Measurements from ENCODE around the gene CD180. TPM values are rescaled to one million over a fixed set of nuclear protein-coding genes. Genes with fewer than 3 reads are reported as not detected.

The CD180 gene
- not detected for polyA plus RNA-seq (2013, experiment 1 of 4)
- not detected for polyA plus RNA-seq (2013, experiment 2 of 4)
- polyA plus RNA-seq (2013, experiment 3 of 4): not detected
- not detected for polyA plus RNA-seq (2013, experiment 4 of 4)

- no peak within 1 kb of the TSS for H3K4me3 ChIP-seq (ENCODE audit: insufficient read depth, low read depth, low read length)
- H3K27ac ChIP-seq (ENCODE audit: insufficient read depth, low read depth, low read length, poor library complexity, severe bottlenecking): no peak within 1 kb of the TSS
- H3K27me3 ChIP-seq (ENCODE audit: control insufficient read depth, insufficient read depth, low read length, poor library complexity, severe bottlenecking): no peaks in the 10 kb centered on the region
- H3K36me3 ChIP-seq (ENCODE audit: control insufficient read depth, insufficient read depth, low read length): no peaks in the 10 kb centered on the region
- H3K4me1 ChIP-seq (ENCODE audit: control insufficient read depth, insufficient read depth, low read length): no peaks in the 10 kb centered on the region
- 93 to 96% methylated on average over 5 of the region's 5 CpGs for WGBS, 2 experiments
- H3K9me3 ChIP-seq (ENCODE audit: control insufficient read depth, low read length): no peaks in the 10 kb centered on the region
Observed at GRCh38 chr5:67196537-67197059, at the start of gene CD180. Gene CD180, minus strand, starts transcription at chr5:67196799. Its CDS starts 158 bp downstream, at chr5:67196641.

DNA sequence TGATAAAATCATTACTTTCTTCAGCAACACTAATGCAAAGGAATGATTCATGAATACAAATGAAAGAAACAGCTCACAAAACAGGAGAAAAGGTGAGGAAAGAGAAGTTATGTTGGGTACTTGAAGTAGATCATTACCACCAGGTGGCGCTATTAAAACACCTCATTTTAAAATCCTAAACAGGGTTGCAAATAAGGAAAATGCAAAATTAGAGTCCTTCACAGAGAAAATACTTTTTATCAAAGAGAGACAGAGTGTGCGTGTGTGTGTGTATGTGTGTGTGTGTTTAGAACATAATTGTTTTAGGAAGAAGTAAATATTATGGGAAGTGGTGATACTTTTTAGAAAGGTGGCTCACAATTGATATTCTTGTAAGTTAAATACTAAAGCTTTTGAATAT lies 49.5 kb upstream of the CD180 start:
- H3K27me3 ChIP-seq (ENCODE audit: control insufficient read depth, insufficient read depth, low read length, poor library complexity, severe bottlenecking): no peaks in the 10 kb centered on the region
- H3K27ac ChIP-seq (ENCODE audit: insufficient read depth, low read depth, low read length, poor library complexity, severe bottlenecking): no peak overlapping the region
- H3K36me3 ChIP-seq (ENCODE audit: control insufficient read depth, insufficient read depth, low read length): no peaks in the 10 kb centered on the region
- no peaks in the 10 kb centered on the region for H3K4me1 ChIP-seq (ENCODE audit: control insufficient read depth, insufficient read depth, low read length)
- no peak overlapping the region for H3K4me3 ChIP-seq (ENCODE audit: insufficient read depth, low read depth, low read length)
- H3K9me3 ChIP-seq (ENCODE audit: control insufficient read depth, low read length): no peaks in the 10 kb centered on the region
- WGBS, 2 experiments: 5 to 29% methylated on average over 1 of the region's 2 CpGs

DNA sequence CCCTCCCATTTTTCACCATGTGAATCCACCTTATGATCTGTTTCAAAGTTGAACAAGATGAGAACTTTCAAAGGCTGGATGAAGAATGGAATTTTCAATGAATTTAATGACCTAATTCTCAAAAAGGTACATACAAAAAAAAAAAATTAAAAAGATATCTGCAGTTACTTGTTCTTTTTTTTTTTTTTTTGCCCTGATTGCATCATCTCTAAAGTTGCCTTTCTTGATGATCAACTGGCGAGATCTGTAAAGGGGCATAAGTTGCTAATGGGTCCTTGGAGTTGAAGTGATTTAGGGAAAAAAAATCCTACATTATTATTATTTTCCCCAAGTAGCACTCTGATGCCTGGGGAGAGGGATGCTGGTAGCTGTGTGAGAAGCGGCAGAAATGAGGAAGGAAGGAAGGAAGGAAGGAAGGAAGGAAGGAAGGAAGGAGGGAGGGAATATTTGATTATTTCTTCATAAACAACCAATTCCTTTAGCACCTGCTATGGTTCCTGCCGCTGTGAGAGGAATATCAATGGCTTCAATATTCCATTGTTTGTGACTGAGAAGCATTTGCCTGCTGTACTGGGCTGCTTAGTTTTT lies 48.8 kb upstream of the CD180 start:
- Histone ChIP-seq H3K9me3 (ENCODE audit: control insufficient read depth, low read length) (no peaks in the 10 kb centered on the region), H3K27me3 (ENCODE audit: control insufficient read depth, insufficient read depth, low read length, poor library complexity, severe bottlenecking) (no peaks in the 10 kb centered on the region), H3K27ac (ENCODE audit: insufficient read depth, low read depth, low read length, poor library complexity, severe bottlenecking) (no peak overlapping the region), H3K4me3 (ENCODE audit: insufficient read depth, low read depth, low read length) (no peak overlapping the region), H3K4me1 (ENCODE audit: control insufficient read depth, insufficient read depth, low read length) (no peaks in the 10 kb centered on the region), H3K36me3 (ENCODE audit: control insufficient read depth, insufficient read depth, low read length) (no peaks in the 10 kb centered on the region)
- 80 to 87% methylated on average over 1 of the region's 3 CpGs for WGBS, 2 experiments

DNA sequence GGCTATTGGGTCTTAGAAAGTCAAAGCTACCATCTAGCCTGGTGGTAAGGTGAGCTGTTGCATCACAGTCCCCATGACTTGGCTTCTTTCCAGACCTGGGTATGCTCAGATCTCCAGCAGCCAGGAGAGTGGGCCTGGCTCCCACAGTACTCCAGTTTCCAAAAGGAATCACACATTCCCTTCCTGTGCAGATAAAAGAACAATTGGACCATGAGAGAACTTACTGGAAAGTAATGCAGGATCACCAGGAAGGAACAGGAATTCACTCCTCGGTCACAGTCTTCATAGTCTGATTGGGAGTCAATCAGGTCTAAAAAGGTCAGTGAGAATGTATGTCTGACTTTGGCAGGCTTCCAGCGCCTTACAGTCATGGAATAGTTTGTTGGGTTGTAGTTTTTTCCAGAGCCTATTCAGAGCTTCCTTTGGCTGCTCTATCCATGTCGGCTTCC lies 47.8 kb upstream of the CD180 start:
- H3K27ac ChIP-seq (ENCODE audit: insufficient read depth, low read depth, low read length, poor library complexity, severe bottlenecking): no peak overlapping the region
- no peak overlapping the region for H3K4me3 ChIP-seq (ENCODE audit: insufficient read depth, low read depth, low read length)
- no peaks in the 10 kb centered on the region for H3K27me3 ChIP-seq (ENCODE audit: control insufficient read depth, insufficient read depth, low read length, poor library complexity, severe bottlenecking)
- WGBS, 2 experiments: 92 to 93% methylated on average over 3 of the region's 3 CpGs
- no peaks in the 10 kb centered on the region for H3K9me3 ChIP-seq (ENCODE audit: control insufficient read depth, low read length)
- H3K36me3 ChIP-seq (ENCODE audit: control insufficient read depth, insufficient read depth, low read length): no peaks in the 10 kb centered on the region
- H3K4me1 ChIP-seq (ENCODE audit: control insufficient read depth, insufficient read depth, low read length): no peaks in the 10 kb centered on the region

DNA sequence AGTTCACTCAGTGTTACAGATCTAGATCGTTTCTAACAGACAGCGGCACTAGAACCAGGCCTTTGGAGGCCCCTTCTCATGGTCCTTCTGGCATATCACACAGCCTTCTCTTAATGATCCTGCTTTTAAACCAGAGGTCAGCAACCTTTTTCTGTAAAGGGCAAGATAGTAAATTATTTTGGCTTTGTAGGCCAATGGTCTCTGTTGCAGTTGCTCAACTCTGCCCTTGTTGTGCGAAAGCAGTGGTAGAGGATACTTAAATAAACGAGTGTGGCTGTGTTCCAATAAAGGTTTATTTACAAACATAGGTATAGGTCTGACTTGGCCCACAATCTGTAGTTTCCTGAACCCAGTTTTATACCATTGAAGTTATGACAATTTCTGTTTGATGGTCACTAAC lies 47.3 kb upstream of the CD180 start:
- Histone ChIP-seq H3K4me3 (ENCODE audit: insufficient read depth, low read depth, low read length) (no peak overlapping the region), H3K4me1 (ENCODE audit: control insufficient read depth, insufficient read depth, low read length) (no peaks in the 10 kb centered on the region), H3K36me3 (ENCODE audit: control insufficient read depth, insufficient read depth, low read length) (no peaks in the 10 kb centered on the region), H3K9me3 (ENCODE audit: control insufficient read depth, low read length) (no peaks in the 10 kb centered on the region), H3K27ac (ENCODE audit: insufficient read depth, low read depth, low read length, poor library complexity, severe bottlenecking) (no peak overlapping the region), H3K27me3 (ENCODE audit: control insufficient read depth, insufficient read depth, low read length, poor library complexity, severe bottlenecking) (no peaks in the 10 kb centered on the region)
- WGBS, 2 experiments: 97 to 98% methylated on average over 4 of the region's 4 CpGs

DNA sequence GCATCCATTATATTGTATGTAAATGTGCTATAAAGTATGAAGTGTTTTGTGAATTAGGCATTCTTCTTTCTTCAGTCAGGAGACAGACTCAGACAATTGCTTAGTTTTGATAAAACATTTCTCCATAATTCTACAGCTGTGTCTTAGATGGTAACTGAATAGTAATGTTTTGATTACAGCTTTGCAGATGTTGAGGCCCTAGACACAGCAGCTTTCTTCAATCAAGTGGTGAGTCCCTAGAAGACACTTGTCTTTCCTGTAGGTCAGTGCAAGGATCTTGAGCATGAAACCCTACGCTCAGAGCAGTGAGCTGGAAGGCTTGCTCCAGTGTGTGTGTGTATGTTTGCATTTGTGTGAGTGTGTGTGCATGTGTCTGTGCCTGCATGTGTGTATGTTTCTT lies 46.8 kb upstream of the CD180 start:
- no peak overlapping the region for H3K4me3 ChIP-seq (ENCODE audit: insufficient read depth, low read depth, low read length)
- H3K36me3 ChIP-seq (ENCODE audit: control insufficient read depth, insufficient read depth, low read length): no peaks in the 10 kb centered on the region
- H3K9me3 ChIP-seq (ENCODE audit: control insufficient read depth, low read length): no peaks in the 10 kb centered on the region
- no peaks in the 10 kb centered on the region for H3K27me3 ChIP-seq (ENCODE audit: control insufficient read depth, insufficient read depth, low read length, poor library complexity, severe bottlenecking)
- 97 to 100% methylated on average over 1 of the region's 1 CpG for WGBS, 2 experiments
- no peak overlapping the region for H3K27ac ChIP-seq (ENCODE audit: insufficient read depth, low read depth, low read length, poor library complexity, severe bottlenecking)
- no peaks in the 10 kb centered on the region for H3K4me1 ChIP-seq (ENCODE audit: control insufficient read depth, insufficient read depth, low read length)

DNA sequence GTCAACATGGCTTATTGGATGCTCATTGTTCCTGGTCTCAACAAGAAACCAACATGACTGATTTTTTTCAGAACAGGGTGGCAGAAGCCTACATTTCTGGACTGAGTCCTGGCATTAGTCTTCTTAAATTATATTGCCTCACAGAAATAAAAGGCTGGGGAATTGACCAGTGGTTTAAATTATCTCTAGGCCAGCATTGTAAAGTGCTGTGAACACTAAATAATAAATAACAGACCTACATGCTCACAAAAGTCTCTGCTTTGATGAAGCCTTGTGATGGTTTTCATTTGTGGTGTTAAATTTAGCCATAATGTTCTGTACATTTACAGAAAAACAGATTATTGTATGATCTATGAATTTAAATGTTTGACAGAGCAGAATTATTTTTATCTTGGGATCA lies 44.7 kb upstream of the CD180 start:
- H3K9me3 ChIP-seq (ENCODE audit: control insufficient read depth, low read length): no peaks in the 10 kb centered on the region
- no peaks in the 10 kb centered on the region for H3K36me3 ChIP-seq (ENCODE audit: control insufficient read depth, insufficient read depth, low read length)
- no peak overlapping the region for H3K4me3 ChIP-seq (ENCODE audit: insufficient read depth, low read depth, low read length)
- no peak overlapping the region for H3K27ac ChIP-seq (ENCODE audit: insufficient read depth, low read depth, low read length, poor library complexity, severe bottlenecking)
- no peaks in the 10 kb centered on the region for H3K4me1 ChIP-seq (ENCODE audit: control insufficient read depth, insufficient read depth, low read length)
- no peaks in the 10 kb centered on the region for H3K27me3 ChIP-seq (ENCODE audit: control insufficient read depth, insufficient read depth, low read length, poor library complexity, severe bottlenecking)

GRCh38 chr5:67240846-67241245 lies 44.2 kb upstream of the CD180 start:
- WGBS, 2 experiments: 93 to 96% methylated on average over 2 to 3 of the region's 3 CpGs
- no peaks in the 10 kb centered on the region for H3K27me3 ChIP-seq (ENCODE audit: control insufficient read depth, insufficient read depth, low read length, poor library complexity, severe bottlenecking)
- no peaks in the 10 kb centered on the region for H3K4me1 ChIP-seq (ENCODE audit: control insufficient read depth, insufficient read depth, low read length)
- no peaks in the 10 kb centered on the region for H3K9me3 ChIP-seq (ENCODE audit: control insufficient read depth, low read length)
- H3K27ac ChIP-seq (ENCODE audit: insufficient read depth, low read depth, low read length, poor library complexity, severe bottlenecking): no peak overlapping the region
- H3K4me3 ChIP-seq (ENCODE audit: insufficient read depth, low read depth, low read length): no peak overlapping the region
- no peaks in the 10 kb centered on the region for H3K36me3 ChIP-seq (ENCODE audit: control insufficient read depth, insufficient read depth, low read length)

GRCh38 chr5:67240065-67240464 lies 43.5 kb upstream of the CD180 start:
- H3K27ac ChIP-seq (ENCODE audit: insufficient read depth, low read depth, low read length, poor library complexity, severe bottlenecking): no peak overlapping the region
- no peaks in the 10 kb centered on the region for H3K27me3 ChIP-seq (ENCODE audit: control insufficient read depth, insufficient read depth, low read length, poor library complexity, severe bottlenecking)
- no peaks in the 10 kb centered on the region for H3K9me3 ChIP-seq (ENCODE audit: control insufficient read depth, low read length)
- H3K36me3 ChIP-seq (ENCODE audit: control insufficient read depth, insufficient read depth, low read length): no peaks in the 10 kb centered on the region
- H3K4me1 ChIP-seq (ENCODE audit: control insufficient read depth, insufficient read depth, low read length): no peaks in the 10 kb centered on the region
- no peak overlapping the region for H3K4me3 ChIP-seq (ENCODE audit: insufficient read depth, low read depth, low read length)

GRCh38 chr5:67238191-67238590 lies 41.6 kb upstream of the CD180 start:
- WGBS, 2 experiments: 91 to 96% methylated on average over 8 of the region's 8 CpGs
- no peak overlapping the region for H3K27ac ChIP-seq (ENCODE audit: insufficient read depth, low read depth, low read length, poor library complexity, severe bottlenecking)

More at GRCh38 chr5:67238191-67238590, 41.6 kb upstream of the CD180 start:
- H3K27me3 ChIP-seq (ENCODE audit: control insufficient read depth, insufficient read depth, low read length, poor library complexity, severe bottlenecking): no peaks in the 10 kb centered on the region
- H3K4me3 ChIP-seq (ENCODE audit: insufficient read depth, low read depth, low read length): no peak overlapping the region
- H3K4me1 ChIP-seq (ENCODE audit: control insufficient read depth, insufficient read depth, low read length): no peaks in the 10 kb centered on the region
- no peaks in the 10 kb centered on the region for H3K36me3 ChIP-seq (ENCODE audit: control insufficient read depth, insufficient read depth, low read length)
- no peaks in the 10 kb centered on the region for H3K9me3 ChIP-seq (ENCODE audit: control insufficient read depth, low read length)

All from ectodermal cell (in vitro differentiated cells).